Mesenchymal stem cell (in vitro differentiated cells and primary cell): ENCODE results near the gene SLC25A52.

Experiments used
- DNase-seq: peaks from one replicate; pipeline ENCODE4 v3.0.0-alpha.2; 2013
- H2AFZ ChIP-seq: one replicate; pipeline ENCODE4 v1.6.1; 2013; ENCODE audit warnings: low read depth, mild to moderate bottlenecking, control low read depth, inconsistent platforms, low read length, moderate library complexity
- H2AK5ac ChIP-seq: 2 replicates; pipeline ENCODE4 v1.6.1; 2013; ENCODE audit warnings: low read length, moderate library complexity, mild to moderate bottlenecking, inconsistent platforms; ENCODE audit not compliant: severe bottlenecking
- H2BK120ac ChIP-seq: one replicate; pipeline ENCODE4 v1.6.1; 2013; ENCODE audit warnings: low read depth, mild to moderate bottlenecking, inconsistent platforms, low read length, moderate library complexity
- H2BK12ac ChIP-seq, 2 experiments: one replicate each; pipeline ENCODE4 v1.6.1; 2013; ENCODE audit warnings: inconsistent platforms in 2 of 2, low read length in 2 of 2, mild to moderate bottlenecking in 2 of 2, moderate library complexity in 2 of 2, control low read depth in 1 of 2
- H2BK15ac ChIP-seq: one replicate; pipeline ENCODE4 v1.6.1; 2013; ENCODE audit warnings: mild to moderate bottlenecking, low read depth, inconsistent platforms; ENCODE audit not compliant: poor library complexity, severe bottlenecking
- H2BK5ac ChIP-seq: 2 replicates; pipeline ENCODE4 v1.6.1; 2013; ENCODE audit warnings: low read depth, mild to moderate bottlenecking, low read length, control low read depth, inconsistent platforms; ENCODE audit not compliant: poor library complexity, severe bottlenecking
- H3K14ac ChIP-seq, 2 experiments: one replicate each; pipeline ENCODE4 v1.6.1; 2013; ENCODE audit warnings: inconsistent platforms in 2 of 2, low read length in 2 of 2, control low read depth in 1 of 2, mild to moderate bottlenecking in 1 of 2, moderate library complexity in 1 of 2
- H3K18ac ChIP-seq, 2 experiments: one replicate each; pipeline ENCODE4 v1.6.1; 2013; ENCODE audit warnings: inconsistent platforms in 2 of 2, low read length in 2 of 2, control low read depth in 1 of 2, low read depth in 1 of 2, mild to moderate bottlenecking in 1 of 2
- H3K23ac ChIP-seq, 2 experiments: one replicate each; pipeline ENCODE4 v1.6.1; 2013; ENCODE audit warnings: inconsistent platforms in 2 of 2, low read length in 2 of 2, mild to moderate bottlenecking in 2 of 2, moderate library complexity in 2 of 2, control low read depth in 1 of 2
- H3K27ac ChIP-seq: 2 replicates; pipeline ENCODE4 v1.5.1; 2013; ENCODE audit warnings: mild to moderate bottlenecking, moderate library complexity, low read length, control low read depth, inconsistent platforms; ENCODE audit not compliant: poor library complexity, severe bottlenecking
- H3K27me3 ChIP-seq, 2 experiments: 2 replicates each; pipeline versions ENCODE4 v1.6.1 to v1.7.0; 2013; ENCODE audit warnings: low read length in 2 of 2, mild to moderate bottlenecking in 2 of 2, moderate library complexity in 2 of 2, control low read depth in 1 of 2, inconsistent platforms in 1 of 2; ENCODE audit not compliant: control insufficient read depth in 1 of 2, insufficient read depth in 1 of 2
- H3K36me3 ChIP-seq, 2 experiments: 2 replicates each; pipeline versions ENCODE4 v1.6.1 to v1.7.0; 2013; ENCODE audit warnings: low read length in 2 of 2, control low read depth in 1 of 2, inconsistent platforms in 1 of 2, low read depth in 1 of 2, mild to moderate bottlenecking in 1 of 2; ENCODE audit not compliant: insufficient read depth in 2 of 2, control insufficient read depth in 1 of 2
- H3K4ac ChIP-seq, 2 experiments: one replicate each; pipeline ENCODE4 v1.6.1; 2013; ENCODE audit warnings: inconsistent platforms in 2 of 2, low read length in 2 of 2, mild to moderate bottlenecking in 2 of 2, moderate library complexity in 2 of 2, control low read depth in 1 of 2, low read depth in 1 of 2
- H3K4me1 ChIP-seq: 2 replicates; pipeline ENCODE4 v1.6.1; 2013; ENCODE audit warnings: low read depth, low read length, control low read depth; ENCODE audit not compliant: control insufficient read depth, insufficient read depth
- H3K4me2 ChIP-seq: 2 replicates; pipeline ENCODE4 v1.6.1; 2013; ENCODE audit warnings: low read length, mild to moderate bottlenecking, inconsistent platforms; ENCODE audit not compliant: poor library complexity, severe bottlenecking
- H3K4me3 ChIP-seq, 2 experiments: 2 replicates each; pipeline versions ENCODE4 v1.5.1 to v1.7.0; 2013; ENCODE audit warnings: low read length in 2 of 2, mild to moderate bottlenecking in 2 of 2, control low read depth in 1 of 2, low read depth in 1 of 2; ENCODE audit not compliant: insufficient read depth in 1 of 2
- H3K79me1 ChIP-seq: replicated peaks from 2 replicates; pipeline ENCODE4 v1.6.1; 2013; ENCODE audit warnings: mild to moderate bottlenecking, control low read depth, low read length, inconsistent platforms; ENCODE audit not compliant: poor library complexity, severe bottlenecking
- H3K9ac ChIP-seq: 2 replicates; pipeline ENCODE4 v1.7.0; 2013; ENCODE audit warnings: mild to moderate bottlenecking, low read length, moderate library complexity
- H3K9me3 ChIP-seq: 2 replicates; pipeline ENCODE4 v1.7.0; 2013; ENCODE audit warnings: mild to moderate bottlenecking, low read length; ENCODE audit not compliant: control insufficient read depth
- H4K8ac ChIP-seq: one replicate; pipeline ENCODE4 v1.6.1; 2013; ENCODE audit warnings: inconsistent platforms, mild to moderate bottlenecking, low read length, moderate library complexity
- H4K91ac ChIP-seq: one replicate; pipeline ENCODE4 v1.6.1; 2013; ENCODE audit warnings: mild to moderate bottlenecking, low read length, inconsistent platforms
- WGBS: methylation state at CpG from one replicate; pipeline ENCODE4 v1.1.7; 2013; ENCODE audit warnings: mixed read lengths; 5-methylcytosine and 5-hydroxymethylcytosine counted together

SLC25A52 gene

DNA sequence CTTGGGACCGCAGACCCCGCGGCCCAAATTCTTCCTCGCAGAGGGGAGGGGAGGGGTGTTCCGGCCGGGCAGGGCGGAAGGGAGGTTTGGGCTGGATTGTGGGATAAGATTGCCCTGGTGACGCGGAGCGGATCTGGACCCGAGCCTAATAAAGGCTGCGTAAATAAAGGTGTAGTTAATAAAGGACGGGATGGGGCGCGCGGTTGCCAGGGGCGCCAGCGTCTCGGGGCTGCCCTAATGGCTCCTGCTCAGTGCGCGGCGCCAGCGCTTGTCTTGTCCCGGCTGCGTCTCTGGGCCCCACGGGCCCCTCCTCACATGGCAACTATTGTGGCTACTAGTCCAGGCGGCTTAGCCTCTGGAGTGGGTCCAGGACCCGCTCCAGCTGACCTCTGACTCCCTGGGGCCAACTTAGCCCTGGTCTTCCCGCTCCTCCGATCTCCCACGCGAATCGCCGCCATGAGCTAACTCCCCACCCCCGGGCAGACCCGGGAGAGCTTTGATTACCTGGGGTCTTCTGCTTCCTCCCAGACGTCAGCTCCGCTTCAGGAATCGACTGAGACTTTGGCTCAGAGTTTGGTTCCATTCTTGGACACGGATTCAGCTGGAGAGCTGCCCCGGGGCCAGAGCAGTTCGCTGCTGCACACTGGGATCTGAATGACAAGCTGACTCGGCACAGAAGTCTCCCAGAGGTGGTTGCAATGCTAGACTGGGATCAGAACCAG, 36.5 kb downstream of the SLC25A52 start:
- Histone ChIP-seq H3K23ac (no peak overlapping the region), H3K79me1 (no peaks in the 10 kb centered on the region), H2BK15ac (no peak overlapping the region), H3K9me3 (no peaks in the 10 kb centered on the region), H3K9ac (peak overlapping the region; percentile 87), H2AFZ (no peak overlapping the region), H3K4ac (no peak overlapping the region), H3K36me3 (no peaks in the 10 kb centered on the region), H3K14ac (no peak overlapping the region), H2BK12ac (no peak overlapping the region), H3K18ac (no peak overlapping the region), H4K8ac (no peak overlapping the region), H3K4me3 (peak overlapping the region in 1 of 2 experiments; percentile 86), H4K91ac (no peak overlapping the region), H3K4me2 (no peak overlapping the region), H2AK5ac (no peak overlapping the region), H3K4me1 (no peaks in the 10 kb centered on the region), H2BK5ac (no peak overlapping the region), H3K27ac (no peak overlapping the region), H2BK120ac (no peak overlapping the region), H3K27me3 (peaks cover 8% of the 10 kb centered on the region in 2 experiments)
- DNase-seq: no peak
- WGBS: 94% methylated on average over 39 of the region's 43 CpGs

DNA sequence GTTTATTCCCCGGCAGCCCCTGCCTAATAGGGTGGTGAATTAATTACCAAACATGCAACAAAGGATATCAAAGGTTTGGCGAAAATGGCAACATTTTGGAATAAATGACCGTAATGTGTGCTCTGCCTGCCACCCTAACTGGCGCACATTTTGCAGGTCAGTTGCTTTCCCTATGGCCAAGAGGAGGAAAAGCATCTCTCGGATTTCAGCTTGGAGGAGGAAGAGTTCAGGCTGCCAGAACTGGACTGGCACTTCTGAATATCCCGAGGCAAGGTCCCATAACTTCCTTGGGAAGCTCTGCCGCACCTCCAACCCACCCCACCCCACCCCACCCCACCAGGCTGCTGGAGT, 37.1 kb downstream of the SLC25A52 start:
- H3K4me2 ChIP-seq: no peak overlapping the region
- no peaks in the 10 kb centered on the region for H3K36me3 ChIP-seq
- H3K27me3 ChIP-seq: peaks cover 8% of the 10 kb centered on the region in 2 experiments
- no peak overlapping the region for H3K27ac ChIP-seq
- no peak overlapping the region for H3K23ac ChIP-seq
- DNase-seq: no peak
- 97% methylated on average over 4 of the region's 7 CpGs for WGBS
- no peak overlapping the region for H4K91ac ChIP-seq
- no peak overlapping the region for H3K14ac ChIP-seq
- no peak overlapping the region for H2BK12ac ChIP-seq
- no peak overlapping the region for H2BK5ac ChIP-seq
- H2AFZ ChIP-seq: no peak overlapping the region
- no peaks in the 10 kb centered on the region for H3K79me1 ChIP-seq
- no peak overlapping the region for H3K18ac ChIP-seq
- H3K4me3 ChIP-seq: peak overlapping the region in 1 of 2 experiments; percentile 11
- no peak overlapping the region for H4K8ac ChIP-seq
- H2AK5ac ChIP-seq: no peak overlapping the region
- no peak overlapping the region for H2BK15ac ChIP-seq
- no peaks in the 10 kb centered on the region for H3K4me1 ChIP-seq
- no peak overlapping the region for H3K4ac ChIP-seq
- H3K9ac ChIP-seq: peak overlapping the region; percentile 50
- no peaks in the 10 kb centered on the region for H3K9me3 ChIP-seq
- H2BK120ac ChIP-seq: no peak overlapping the region

DNA sequence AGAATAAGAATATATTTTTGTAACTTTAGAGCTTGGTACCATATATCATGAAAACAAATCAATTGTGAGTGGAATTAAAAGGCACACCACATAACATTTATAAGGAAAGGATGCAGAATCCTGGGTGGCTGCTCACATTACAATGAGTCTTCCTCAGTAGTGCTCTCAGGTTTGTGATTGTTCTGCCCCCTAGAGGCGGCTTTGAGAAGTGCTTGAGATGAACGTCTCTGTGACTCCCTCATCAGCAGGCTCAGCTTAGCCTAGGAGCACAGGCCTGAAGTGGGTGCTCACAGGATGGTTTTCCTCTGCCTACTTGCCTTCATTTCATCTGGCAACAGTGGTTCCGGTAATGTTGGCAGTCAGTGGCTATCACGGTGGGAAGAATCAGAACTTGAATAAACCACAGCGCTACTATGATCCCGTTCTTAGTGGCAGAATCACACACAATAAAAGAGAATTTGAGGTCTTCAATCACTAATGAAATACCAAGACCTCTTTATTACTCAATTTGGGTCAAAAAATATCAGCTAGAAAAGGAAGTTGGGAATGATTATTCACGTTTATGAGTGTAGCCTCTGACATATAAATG, 38.2 kb downstream of the SLC25A52 start:
- Histone ChIP-seq H4K91ac (no peak overlapping the region), H3K23ac (no peak overlapping the region), H3K4me2 (no peak overlapping the region), H3K14ac (no peak overlapping the region), H2BK120ac (no peak overlapping the region), H2BK5ac (no peak overlapping the region), H3K36me3 (no peaks in the 10 kb centered on the region), H3K9me3 (no peaks in the 10 kb centered on the region), H3K4me3 (no peak overlapping the region), H3K79me1 (no peaks in the 10 kb centered on the region), H3K4me1 (no peaks in the 10 kb centered on the region), H2AK5ac (no peak overlapping the region), H3K27ac (no peak overlapping the region), H3K27me3 (peaks cover 6 to 8% of the 10 kb centered on the region in 2 experiments), H3K4ac (no peak overlapping the region), H2BK15ac (no peak overlapping the region), H2AFZ (no peak overlapping the region), H3K18ac (no peak overlapping the region), H4K8ac (no peak overlapping the region), H2BK12ac (no peak overlapping the region), H3K9ac (no peak overlapping the region)
- DNase-seq: peak; percentile 79
- WGBS: 23% methylated on average over 6 of the region's 7 CpGs

- H3K4me1 ChIP-seq: no peaks in the 10 kb centered on the region
- no peak overlapping the region for H2BK12ac ChIP-seq
- H2BK15ac ChIP-seq: no peak overlapping the region
- H3K18ac ChIP-seq: no peak overlapping the region
- H3K14ac ChIP-seq: no peak overlapping the region
- no peak overlapping the region for H4K91ac ChIP-seq
- no peaks in the 10 kb centered on the region for H3K79me1 ChIP-seq
- H2AFZ ChIP-seq: no peak overlapping the region
- H3K27ac ChIP-seq: no peak overlapping the region
- no peak overlapping the region for H3K4me3 ChIP-seq
- H3K36me3 ChIP-seq: no peaks in the 10 kb centered on the region
- no peak overlapping the region for H3K23ac ChIP-seq
- no peak overlapping the region for H3K4ac ChIP-seq
- no peak overlapping the region for H4K8ac ChIP-seq
- H2AK5ac ChIP-seq: no peak overlapping the region
- no peaks in the 10 kb centered on the region for H3K9me3 ChIP-seq
- H3K9ac ChIP-seq: no peak overlapping the region
- H3K27me3 ChIP-seq: peaks cover 0 to 8% of the 10 kb centered on the region in 2 experiments
- no peak for DNase-seq
- no peak overlapping the region for H2BK120ac ChIP-seq
- WGBS: 95% methylated on average over 2 of the region's 3 CpGs
- no peak overlapping the region for H2BK5ac ChIP-seq
- no peak overlapping the region for H3K4me2 ChIP-seq
Measured at GRCh38 chr18:31721601-31722000, 39.1 kb downstream of the SLC25A52 start.
